ENCODE data around the gene PSME2. TPM values are rescaled to one million over a fixed set of nuclear protein-coding genes. Genes with fewer than 3 reads are reported as not detected.

PSME2 gene
- total and polyA plus RNA-seq, 2 experiments from 2014 or later, result 54.0 to 259 TPM

DNA sequence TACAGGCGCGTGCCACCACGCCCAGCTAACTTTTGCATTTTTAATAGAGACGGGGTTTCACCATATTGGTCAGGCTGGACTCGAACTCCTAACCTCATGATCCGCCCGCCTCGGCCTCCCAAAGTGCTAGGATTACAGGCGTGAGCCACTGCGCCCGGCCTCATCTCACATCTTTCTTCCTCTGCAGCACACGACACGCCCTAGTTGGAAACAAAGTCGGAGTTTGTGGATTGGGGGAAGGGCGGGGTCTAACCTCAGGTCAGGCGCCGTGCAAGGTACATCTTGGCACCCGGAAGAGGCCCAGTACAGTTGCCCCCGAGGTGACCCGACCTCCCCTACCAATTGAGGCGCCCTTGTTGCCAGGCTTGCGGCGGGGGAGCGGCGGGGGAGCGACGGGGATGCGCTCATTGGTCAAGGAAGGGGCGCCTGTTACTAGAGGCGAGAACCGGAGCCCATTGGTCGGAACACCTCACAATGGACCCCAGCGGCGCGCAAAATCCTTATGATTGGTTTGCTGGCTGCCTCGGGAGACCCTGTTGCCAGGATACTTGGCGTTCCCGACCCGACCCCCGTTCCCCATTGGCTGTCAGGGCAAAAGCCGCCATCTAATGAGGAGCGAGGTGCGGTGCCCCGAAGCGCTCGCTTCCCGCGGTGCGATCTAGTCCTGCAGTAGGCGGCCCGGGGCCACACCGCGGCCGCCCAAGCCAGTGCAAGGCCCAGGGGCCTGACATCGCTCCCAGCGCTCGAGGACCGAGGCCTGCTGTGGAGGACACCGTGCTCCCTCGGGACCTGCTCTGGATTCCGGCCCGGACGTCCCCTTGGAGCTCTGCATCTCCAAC, 25.2 kb upstream of the PSME2 start, which contains the start of gene REC8 (continued):
- TF ChIP-seq, protein P1, sequence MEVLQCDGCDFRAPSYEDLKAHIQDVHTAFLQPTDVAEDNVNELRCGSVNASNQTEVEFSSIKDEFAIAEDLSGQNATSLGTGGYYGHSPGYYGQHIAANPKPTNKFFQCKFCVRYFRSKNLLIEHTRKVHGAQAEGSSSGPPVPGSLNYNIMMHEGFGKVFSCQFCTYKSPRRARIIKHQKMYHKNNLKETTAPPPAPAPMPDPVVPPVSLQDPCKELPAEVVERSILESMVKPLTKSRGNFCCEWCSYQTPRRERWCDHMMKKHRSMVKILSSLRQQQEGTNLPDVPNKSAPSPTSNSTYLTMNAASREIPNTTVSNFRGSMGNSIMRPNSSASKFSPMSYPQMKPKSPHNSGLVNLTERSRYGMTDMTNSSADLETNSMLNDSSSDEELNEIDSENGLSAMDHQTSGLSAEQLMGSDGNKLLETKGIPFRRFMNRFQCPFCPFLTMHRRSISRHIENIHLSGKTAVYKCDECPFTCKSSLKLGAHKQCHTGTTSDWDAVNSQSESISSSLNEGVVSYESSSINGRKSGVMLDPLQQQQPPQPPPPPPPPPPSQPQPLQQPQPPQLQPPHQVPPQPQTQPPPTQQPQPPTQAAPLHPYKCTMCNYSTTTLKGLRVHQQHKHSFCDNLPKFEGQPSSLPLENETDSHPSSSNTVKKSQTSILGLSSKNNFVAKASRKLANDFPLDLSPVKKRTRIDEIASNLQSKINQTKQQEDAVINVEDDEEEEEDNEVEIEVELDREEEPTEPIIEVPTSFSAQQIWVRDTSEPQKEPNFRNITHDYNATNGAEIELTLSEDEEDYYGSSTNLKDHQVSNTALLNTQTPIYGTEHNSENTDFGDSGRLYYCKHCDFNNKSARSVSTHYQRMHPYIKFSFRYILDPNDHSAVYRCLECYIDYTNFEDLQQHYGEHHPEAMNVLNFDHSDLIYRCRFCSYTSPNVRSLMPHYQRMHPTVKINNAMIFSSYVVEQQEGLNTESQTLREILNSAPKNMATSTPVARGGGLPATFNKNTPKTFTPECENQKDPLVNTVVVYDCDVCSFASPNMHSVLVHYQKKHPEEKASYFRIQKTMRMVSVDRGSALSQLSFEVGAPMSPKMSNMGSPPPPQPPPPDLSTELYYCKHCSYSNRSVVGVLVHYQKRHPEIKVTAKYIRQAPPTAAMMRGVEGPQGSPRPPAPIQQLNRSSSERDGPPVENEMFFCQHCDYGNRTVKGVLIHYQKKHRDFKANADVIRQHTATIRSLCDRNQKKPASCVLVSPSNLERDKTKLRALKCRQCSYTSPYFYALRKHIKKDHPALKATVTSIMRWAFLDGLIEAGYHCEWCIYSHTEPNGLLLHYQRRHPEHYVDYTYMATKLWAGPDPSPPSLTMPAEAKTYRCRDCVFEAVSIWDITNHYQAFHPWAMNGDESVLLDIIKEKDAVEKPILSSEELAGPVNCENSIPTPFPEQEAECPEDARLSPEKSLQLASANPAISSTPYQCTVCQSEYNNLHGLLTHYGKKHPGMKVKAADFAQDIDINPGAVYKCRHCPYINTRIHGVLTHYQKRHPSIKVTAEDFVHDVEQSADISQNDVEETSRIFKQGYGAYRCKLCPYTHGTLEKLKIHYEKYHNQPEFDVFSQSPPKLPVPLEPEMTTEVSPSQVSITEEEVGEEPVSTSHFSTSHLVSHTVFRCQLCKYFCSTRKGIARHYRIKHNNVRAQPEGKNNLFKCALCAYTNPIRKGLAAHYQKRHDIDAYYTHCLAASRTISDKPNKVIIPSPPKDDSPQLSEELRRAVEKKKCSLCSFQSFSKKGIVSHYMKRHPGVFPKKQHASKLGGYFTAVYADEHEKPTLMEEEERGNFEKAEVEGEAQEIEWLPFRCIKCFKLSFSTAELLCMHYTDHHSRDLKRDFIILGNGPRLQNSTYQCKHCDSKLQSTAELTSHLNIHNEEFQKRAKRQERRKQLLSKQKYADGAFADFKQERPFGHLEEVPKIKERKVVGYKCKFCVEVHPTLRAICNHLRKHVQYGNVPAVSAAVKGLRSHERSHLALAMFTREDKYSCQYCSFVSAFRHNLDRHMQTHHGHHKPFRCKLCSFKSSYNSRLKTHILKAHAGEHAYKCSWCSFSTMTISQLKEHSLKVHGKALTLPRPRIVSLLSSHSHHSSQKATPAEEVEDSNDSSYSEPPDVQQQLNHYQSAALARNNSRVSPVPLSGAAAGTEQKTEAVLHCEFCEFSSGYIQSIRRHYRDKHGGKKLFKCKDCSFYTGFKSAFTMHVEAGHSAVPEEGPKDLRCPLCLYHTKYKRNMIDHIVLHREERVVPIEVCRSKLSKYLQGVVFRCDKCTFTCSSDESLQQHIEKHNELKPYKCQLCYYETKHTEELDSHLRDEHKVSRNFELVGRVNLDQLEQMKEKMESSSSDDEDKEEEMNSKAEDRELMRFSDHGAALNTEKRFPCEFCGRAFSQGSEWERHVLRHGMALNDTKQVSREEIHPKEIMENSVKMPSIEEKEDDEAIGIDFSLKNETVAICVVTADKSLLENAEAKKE (CRISPR knock-in tag; IDR thresholded peaks at IDR 0.05), result no peak
- peak; percentile 49; the same call in 1 of the 2 replicates for TF ChIP-seq POLR2AphosphoS5 (IDR thresholded peaks at IDR 0.05; ENCODE audit: low read depth)
- TF ChIP-seq, protein P2, sequence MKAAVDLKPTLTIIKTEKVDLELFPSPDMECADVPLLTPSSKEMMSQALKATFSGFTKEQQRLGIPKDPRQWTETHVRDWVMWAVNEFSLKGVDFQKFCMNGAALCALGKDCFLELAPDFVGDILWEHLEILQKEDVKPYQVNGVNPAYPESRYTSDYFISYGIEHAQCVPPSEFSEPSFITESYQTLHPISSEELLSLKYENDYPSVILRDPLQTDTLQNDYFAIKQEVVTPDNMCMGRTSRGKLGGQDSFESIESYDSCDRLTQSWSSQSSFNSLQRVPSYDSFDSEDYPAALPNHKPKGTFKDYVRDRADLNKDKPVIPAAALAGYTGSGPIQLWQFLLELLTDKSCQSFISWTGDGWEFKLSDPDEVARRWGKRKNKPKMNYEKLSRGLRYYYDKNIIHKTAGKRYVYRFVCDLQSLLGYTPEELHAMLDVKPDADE (IDR thresholded peaks at IDR 0.05), result peak; percentile 10; the same call in 1 of the 2 replicates
- TF ChIP-seq, protein P3, sequence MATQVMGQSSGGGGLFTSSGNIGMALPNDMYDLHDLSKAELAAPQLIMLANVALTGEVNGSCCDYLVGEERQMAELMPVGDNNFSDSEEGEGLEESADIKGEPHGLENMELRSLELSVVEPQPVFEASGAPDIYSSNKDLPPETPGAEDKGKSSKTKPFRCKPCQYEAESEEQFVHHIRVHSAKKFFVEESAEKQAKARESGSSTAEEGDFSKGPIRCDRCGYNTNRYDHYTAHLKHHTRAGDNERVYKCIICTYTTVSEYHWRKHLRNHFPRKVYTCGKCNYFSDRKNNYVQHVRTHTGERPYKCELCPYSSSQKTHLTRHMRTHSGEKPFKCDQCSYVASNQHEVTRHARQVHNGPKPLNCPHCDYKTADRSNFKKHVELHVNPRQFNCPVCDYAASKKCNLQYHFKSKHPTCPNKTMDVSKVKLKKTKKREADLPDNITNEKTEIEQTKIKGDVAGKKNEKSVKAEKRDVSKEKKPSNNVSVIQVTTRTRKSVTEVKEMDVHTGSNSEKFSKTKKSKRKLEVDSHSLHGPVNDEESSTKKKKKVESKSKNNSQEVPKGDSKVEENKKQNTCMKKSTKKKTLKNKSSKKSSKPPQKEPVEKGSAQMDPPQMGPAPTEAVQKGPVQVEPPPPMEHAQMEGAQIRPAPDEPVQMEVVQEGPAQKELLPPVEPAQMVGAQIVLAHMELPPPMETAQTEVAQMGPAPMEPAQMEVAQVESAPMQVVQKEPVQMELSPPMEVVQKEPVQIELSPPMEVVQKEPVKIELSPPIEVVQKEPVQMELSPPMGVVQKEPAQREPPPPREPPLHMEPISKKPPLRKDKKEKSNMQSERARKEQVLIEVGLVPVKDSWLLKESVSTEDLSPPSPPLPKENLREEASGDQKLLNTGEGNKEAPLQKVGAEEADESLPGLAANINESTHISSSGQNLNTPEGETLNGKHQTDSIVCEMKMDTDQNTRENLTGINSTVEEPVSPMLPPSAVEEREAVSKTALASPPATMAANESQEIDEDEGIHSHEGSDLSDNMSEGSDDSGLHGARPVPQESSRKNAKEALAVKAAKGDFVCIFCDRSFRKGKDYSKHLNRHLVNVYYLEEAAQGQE (IDR thresholded peaks at IDR 0.05; ENCODE audit: unreplicated experiment), result no peak
- TF ChIP-seq STAT1 (IDR thresholded peaks at IDR 0.05; ENCODE audit: unreplicated experiment), result no peak
- no peak for TF ChIP-seq NANOG (IDR thresholded peaks at IDR 0.05; ENCODE audit: borderline replicate concordance)
